SIG-M5 treated with dmso at 0.1 percent for 504 hours (cell line): ENCODE data around the gene UBL3.

Experiments
- DNase-seq: peaks from one replicate; lab custom pipeline; 2025; ENCODE audit not compliant: unreplicated experiment; lab: John Stamatoyannopoulos, UW

Gene UBL3

DNA sequence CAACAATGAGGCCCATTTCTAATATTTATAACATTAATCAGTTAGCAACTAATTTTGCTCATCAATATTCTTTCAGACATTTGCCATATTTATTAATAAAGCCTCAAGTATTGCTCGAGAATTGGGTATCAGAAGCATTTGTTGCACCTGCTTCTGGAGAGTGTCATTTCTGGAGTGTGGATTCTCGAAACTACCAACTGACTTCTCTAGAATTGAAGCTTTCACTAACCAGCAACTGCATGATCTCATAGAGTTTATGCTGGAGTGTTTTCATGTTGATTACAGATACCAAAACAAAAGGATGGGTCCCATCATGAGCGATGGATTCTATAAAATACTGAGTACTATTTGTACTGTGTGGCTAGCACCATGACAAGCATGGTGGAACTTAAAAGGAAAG lies 133.9 kb downstream of the UBL3 start:
- no peak for DNase-seq
